ENCODE measurements around the gene OR51G1. TPM values are rescaled to one million over a fixed set of nuclear protein-coding genes. Genes with fewer than 3 reads are reported as not detected.

The OR51G1 gene
- total and polyA plus RNA-seq, 10 of the 15 experiments (the other 5 are each of a cell fraction or from before 2014, with no cell fraction given) = not detected

DNA sequence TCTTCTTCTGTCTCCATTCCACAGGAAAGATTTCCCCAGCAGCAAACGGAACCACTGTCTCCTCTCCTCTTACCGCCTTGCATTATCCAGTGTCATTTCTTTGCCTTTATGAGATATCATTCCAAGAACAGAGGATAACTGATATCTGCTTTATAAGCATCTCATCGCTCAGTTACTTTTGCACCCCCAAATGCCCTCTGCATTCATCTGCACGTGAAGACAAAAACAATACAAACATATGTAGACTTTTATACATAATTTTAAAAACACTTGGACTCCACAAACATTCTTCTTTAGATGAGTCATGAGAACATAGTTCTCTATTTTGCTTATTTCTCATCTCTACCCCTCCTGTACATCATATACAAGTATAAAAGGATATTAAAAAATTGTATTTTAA lies 43.0 kb downstream of the OR51G1 start:
- H3K4me1 ChIP-seq (ENCODE audit: control insufficient read depth, insufficient read depth, low read length) = no peaks in the 10 kb centered on the region
- in situ Hi-C loops (cut with MboI) (no loop called here), intact Hi-C loops (cut with micrococcal nuclease; ENCODE audit: unreplicated experiment) (no loop called here)
- H3K9me3 ChIP-seq (replicated peaks; ENCODE audit: control insufficient read depth, insufficient read depth, low read length) = no peaks in the 10 kb centered on the region
- FAIRE-seq (no peak), DNase-seq (ENCODE audit: low read depth, low spot score) (no peak), ATAC-seq (no peak)
- no peak overlapping the region for H3K4me3 ChIP-seq
- H3K27me3 ChIP-seq (replicated peaks in 1 of 2; ENCODE audit: control insufficient read depth in 2 of 2, insufficient read depth in 2 of 2, low read length in 1 of 2) = no peaks in the 10 kb centered on the region
- no peak overlapping the region for H2AFZ ChIP-seq (ENCODE audit: control insufficient read depth, low read depth, low read length)
- no peaks in the 10 kb centered on the region for H4K20me1 ChIP-seq (ENCODE audit: control insufficient read depth, insufficient read depth)
- H3K79me2 ChIP-seq (ENCODE audit: control insufficient read depth, insufficient read depth, low read length) = no peaks in the 10 kb centered on the region
- BruUV-seq (replicated peaks) = no TSS peak
- RAD21 ChIA-PET (ENCODE audit: unreplicated experiment) = no interaction called here
- H3K36me3 ChIP-seq (ENCODE audit: control insufficient read depth in 2 of 2, insufficient read depth in 2 of 2, low read length in 1 of 2) = no peaks in the 10 kb centered on the region
- POLR2A ChIA-PET = no interaction called here
- no peak overlapping the region for H3K27ac ChIP-seq (ENCODE audit: control insufficient read depth, insufficient read depth)
- no peak overlapping the region for H3K9ac ChIP-seq (ENCODE audit: control insufficient read depth, insufficient read depth, low read length)
- SMC1A ChIA-PET (ENCODE audit: uncharacterized antibody, unreplicated experiment) = no interaction called here
- CTCF ChIA-PET = no interaction called here
- no peak overlapping the region for H3K4me2 ChIP-seq (ENCODE audit: control insufficient read depth, insufficient read depth)
- WGBS (ENCODE audit: insufficient coverage, insufficient replicate concordance, low lambda C conversion rate, missing lambda C conversion rate) = 33% methylated on average over 4 of the region's 4 CpGs
- TF ChIP-seq KDM1A (IDR thresholded peaks at IDR 0.05; ENCODE audit: borderline replicate concordance) = no peak
- TF ChIP-seq EZH2 (IDR thresholded peaks at IDR 0.05; ENCODE audit: borderline replicate concordance, control insufficient read depth, low read depth, low read length) = no peak
- TF ChIP-seq, protein P1, sequence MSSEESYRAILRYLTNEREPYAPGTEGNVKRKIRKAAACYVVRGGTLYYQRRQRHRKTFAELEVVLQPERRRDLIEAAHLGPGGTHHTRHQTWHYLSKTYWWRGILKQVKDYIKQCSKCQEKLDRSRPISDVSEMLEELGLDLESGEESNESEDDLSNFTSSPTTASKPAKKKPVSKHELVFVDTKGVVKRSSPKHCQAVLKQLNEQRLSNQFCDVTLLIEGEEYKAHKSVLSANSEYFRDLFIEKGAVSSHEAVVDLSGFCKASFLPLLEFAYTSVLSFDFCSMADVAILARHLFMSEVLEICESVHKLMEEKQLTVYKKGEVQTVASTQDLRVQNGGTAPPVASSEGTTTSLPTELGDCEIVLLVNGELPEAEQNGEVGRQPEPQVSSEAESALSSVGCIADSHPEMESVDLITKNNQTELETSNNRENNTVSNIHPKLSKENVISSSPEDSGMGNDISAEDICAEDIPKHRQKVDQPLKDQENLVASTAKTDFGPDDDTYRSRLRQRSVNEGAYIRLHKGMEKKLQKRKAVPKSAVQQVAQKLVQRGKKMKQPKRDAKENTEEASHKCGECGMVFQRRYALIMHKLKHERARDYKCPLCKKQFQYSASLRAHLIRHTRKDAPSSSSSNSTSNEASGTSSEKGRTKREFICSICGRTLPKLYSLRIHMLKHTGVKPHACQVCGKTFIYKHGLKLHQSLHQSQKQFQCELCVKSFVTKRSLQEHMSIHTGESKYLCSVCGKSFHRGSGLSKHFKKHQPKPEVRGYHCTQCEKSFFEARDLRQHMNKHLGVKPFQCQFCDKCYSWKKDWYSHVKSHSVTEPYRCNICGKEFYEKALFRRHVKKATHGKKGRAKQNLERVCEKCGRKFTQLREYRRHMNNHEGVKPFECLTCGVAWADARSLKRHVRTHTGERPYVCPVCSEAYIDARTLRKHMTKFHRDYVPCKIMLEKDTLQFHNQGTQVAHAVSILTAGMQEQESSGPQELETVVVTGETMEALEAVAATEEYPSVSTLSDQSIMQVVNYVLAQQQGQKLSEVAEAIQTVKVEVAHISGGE (CRISPR knock-in tag; IDR thresholded peaks at IDR 0.05) = no peak
- no peak for TF ChIP-seq CBX3 (IDR thresholded peaks at IDR 0.05; ENCODE audit: borderline replicate concordance, low read depth)
- TF ChIP-seq SUPT20H (IDR thresholded peaks at IDR 0.05; ENCODE audit: borderline replicate concordance, control insufficient read depth, low read depth, low read length) = no peak
- no peak for TF ChIP-seq CHD2 (IDR thresholded peaks at IDR 0.05; ENCODE audit: borderline replicate concordance, low read depth, low read length)
- TF ChIP-seq SPI1 (IDR thresholded peaks at IDR 0.05; ENCODE audit: borderline replicate concordance, insufficient read depth, low read depth, low read length) = no peak
- no peak for TF ChIP-seq MEF2B (IDR thresholded peaks at IDR 0.05; ENCODE audit: partially characterized antibody, poor library complexity, severe bottlenecking)

Other genes with a start within 250 kb of the OR51G1 start
Only the 7 nearest of the 17 such genes appear.
- gene OR51S1, start 75.1 kb downstream of the OR51G1 start, total RNA-seq (2014; rRNA removed) = not detected in 2 replicates
- gene OR51S1, start 75.1 kb downstream of the OR51G1 start, total RNA-seq (2014; rRNA removed; fragmentation: Illumina TruSeq; extraction: Trizol) = not detected in 2 replicates
- not detected in 2 replicates for gene OR51S1, start 75.1 kb downstream of the OR51G1 start, total RNA-seq (2021)
- gene OR51S1, start 75.1 kb downstream of the OR51G1 start, polyA plus RNA-seq (2011; rRNA removed) = not detected in 2 replicates
- not detected in 2 replicates for gene OR51S1, start 75.1 kb downstream of the OR51G1 start, polyA plus RNA-seq (2014; fragmentation: Illumina TruSeq; extraction: Trizol)
- gene OR51S1, start 75.1 kb downstream of the OR51G1 start, polyA plus RNA-seq (2014; fragmentation: Nextera tagmentation; extraction: Ambion mirVana) = not detected
- gene OR51S1, start 75.1 kb downstream of the OR51G1 start, polyA plus RNA-seq (2014; rRNA removed) = not detected in 2 replicates
- gene OR51S1, start 75.1 kb downstream of the OR51G1 start, polyA plus RNA-seq (2016; fragmentation: Nextera tagmentation; extraction: Ambion mirVana) = not detected
- not detected in 2 replicates for gene OR51T1, start 42.4 kb downstream of the OR51G1 start, total RNA-seq (2014; rRNA removed)
- not detected in 2 replicates for gene OR51T1, start 42.4 kb downstream of the OR51G1 start, total RNA-seq (2014; rRNA removed; fragmentation: Illumina TruSeq; extraction: Trizol)
- not detected in 2 replicates for gene OR51T1, start 42.4 kb downstream of the OR51G1 start, total RNA-seq (2021)
- not detected in 2 replicates for gene OR51T1, start 42.4 kb downstream of the OR51G1 start, polyA plus RNA-seq (2011; rRNA removed)
- not detected in 2 replicates for gene OR51T1, start 42.4 kb downstream of the OR51G1 start, polyA plus RNA-seq (2014; fragmentation: Illumina TruSeq; extraction: Trizol)
- gene OR51T1, start 42.4 kb downstream of the OR51G1 start, polyA plus RNA-seq (2014; fragmentation: Nextera tagmentation; extraction: Ambion mirVana) = not detected
- gene OR51T1, start 42.4 kb downstream of the OR51G1 start, polyA plus RNA-seq (2014; rRNA removed) = not detected in 2 replicates
- gene OR51T1, start 42.4 kb downstream of the OR51G1 start, polyA plus RNA-seq (2016; fragmentation: Nextera tagmentation; extraction: Ambion mirVana) = not detected
- not detected in 2 replicates for gene OR51A7, start 20.6 kb downstream of the OR51G1 start, total RNA-seq (2014; rRNA removed)
- not detected in 2 replicates for gene OR51A7, start 20.6 kb downstream of the OR51G1 start, total RNA-seq (2014; rRNA removed; fragmentation: Illumina TruSeq; extraction: Trizol)
- not detected in 2 replicates for gene OR51A7, start 20.6 kb downstream of the OR51G1 start, total RNA-seq (2021)
- gene OR51A7, start 20.6 kb downstream of the OR51G1 start, polyA plus RNA-seq (2011; rRNA removed) = not detected in 2 replicates
- gene OR51A7, start 20.6 kb downstream of the OR51G1 start, polyA plus RNA-seq (2014; fragmentation: Illumina TruSeq; extraction: Trizol) = not detected in 2 replicates
- not detected for gene OR51A7, start 20.6 kb downstream of the OR51G1 start, polyA plus RNA-seq (2014; fragmentation: Nextera tagmentation; extraction: Ambion mirVana)
- not detected in 2 replicates for gene OR51A7, start 20.6 kb downstream of the OR51G1 start, polyA plus RNA-seq (2014; rRNA removed)
- not detected for gene OR51A7, start 20.6 kb downstream of the OR51G1 start, polyA plus RNA-seq (2016; fragmentation: Nextera tagmentation; extraction: Ambion mirVana)
- gene OR51G2, start 5.0 kb downstream of the OR51G1 start, total RNA-seq (2014; rRNA removed) = not detected in 2 replicates
- not detected in 2 replicates for gene OR51G2, start 5.0 kb downstream of the OR51G1 start, total RNA-seq (2014; rRNA removed; fragmentation: Illumina TruSeq; extraction: Trizol)
- gene OR51G2, start 5.0 kb downstream of the OR51G1 start, total RNA-seq (2021) = not detected in 2 replicates
- not detected in 2 replicates for gene OR51G2, start 5.0 kb downstream of the OR51G1 start, polyA plus RNA-seq (2011; rRNA removed)
- not detected in 2 replicates for gene OR51G2, start 5.0 kb downstream of the OR51G1 start, polyA plus RNA-seq (2014; fragmentation: Illumina TruSeq; extraction: Trizol)
- gene OR51G2, start 5.0 kb downstream of the OR51G1 start, polyA plus RNA-seq (2014; fragmentation: Nextera tagmentation; extraction: Ambion mirVana) = not detected
- gene OR51G2, start 5.0 kb downstream of the OR51G1 start, polyA plus RNA-seq (2014; rRNA removed) = not detected in 2 replicates
- gene OR51G2, start 5.0 kb downstream of the OR51G1 start, polyA plus RNA-seq (2016; fragmentation: Nextera tagmentation; extraction: Ambion mirVana) = not detected
- gene OR51A4, start 23.3 kb upstream of the OR51G1 start, total RNA-seq (2014; rRNA removed) = not detected in 2 replicates
- not detected in 2 replicates for gene OR51A4, start 23.3 kb upstream of the OR51G1 start, total RNA-seq (2014; rRNA removed; fragmentation: Illumina TruSeq; extraction: Trizol)
- gene OR51A4, start 23.3 kb upstream of the OR51G1 start, total RNA-seq (2021) = not detected in 2 replicates
- not detected in 2 replicates for gene OR51A4, start 23.3 kb upstream of the OR51G1 start, polyA plus RNA-seq (2011; rRNA removed)
- gene OR51A4, start 23.3 kb upstream of the OR51G1 start, polyA plus RNA-seq (2014; fragmentation: Illumina TruSeq; extraction: Trizol) = not detected in 2 replicates
- not detected for gene OR51A4, start 23.3 kb upstream of the OR51G1 start, polyA plus RNA-seq (2014; fragmentation: Nextera tagmentation; extraction: Ambion mirVana)
- gene OR51A4, start 23.3 kb upstream of the OR51G1 start, polyA plus RNA-seq (2014; rRNA removed) = not detected in 2 replicates
- gene OR51A4, start 23.3 kb upstream of the OR51G1 start, polyA plus RNA-seq (2016; fragmentation: Nextera tagmentation; extraction: Ambion mirVana) = not detected
- not detected in 2 replicates for gene OR51A2, start 31.4 kb upstream of the OR51G1 start, total RNA-seq (2014; rRNA removed)
- not detected in 2 replicates for gene OR51A2, start 31.4 kb upstream of the OR51G1 start, total RNA-seq (2014; rRNA removed; fragmentation: Illumina TruSeq; extraction: Trizol)
- not detected in 2 replicates for gene OR51A2, start 31.4 kb upstream of the OR51G1 start, total RNA-seq (2021)
- not detected in 2 replicates for gene OR51A2, start 31.4 kb upstream of the OR51G1 start, polyA plus RNA-seq (2011; rRNA removed)
- gene OR51A2, start 31.4 kb upstream of the OR51G1 start, polyA plus RNA-seq (2014; fragmentation: Illumina TruSeq; extraction: Trizol) = not detected in 2 replicates
- not detected for gene OR51A2, start 31.4 kb upstream of the OR51G1 start, polyA plus RNA-seq (2014; fragmentation: Nextera tagmentation; extraction: Ambion mirVana)
- not detected in 2 replicates for gene OR51A2, start 31.4 kb upstream of the OR51G1 start, polyA plus RNA-seq (2014; rRNA removed)
- not detected for gene OR51A2, start 31.4 kb upstream of the OR51G1 start, polyA plus RNA-seq (2016; fragmentation: Nextera tagmentation; extraction: Ambion mirVana)
- not detected in 2 replicates for gene OR51L1, start 70.5 kb upstream of the OR51G1 start, total RNA-seq (2014; rRNA removed)
- gene OR51L1, start 70.5 kb upstream of the OR51G1 start, total RNA-seq (2014; rRNA removed; fragmentation: Illumina TruSeq; extraction: Trizol) = not detected in 2 replicates
- gene OR51L1, start 70.5 kb upstream of the OR51G1 start, total RNA-seq (2021) = not detected in 2 replicates
- not detected in 2 replicates for gene OR51L1, start 70.5 kb upstream of the OR51G1 start, polyA plus RNA-seq (2011; rRNA removed)
- gene OR51L1, start 70.5 kb upstream of the OR51G1 start, polyA plus RNA-seq (2014; fragmentation: Illumina TruSeq; extraction: Trizol) = not detected in 2 replicates
- not detected for gene OR51L1, start 70.5 kb upstream of the OR51G1 start, polyA plus RNA-seq (2014; fragmentation: Nextera tagmentation; extraction: Ambion mirVana)
- 0.11 TPM in 1 of 2 replicates, not detected in the other for gene OR51L1, start 70.5 kb upstream of the OR51G1 start, polyA plus RNA-seq (2014; rRNA removed)
- gene OR51L1, start 70.5 kb upstream of the OR51G1 start, polyA plus RNA-seq (2016; fragmentation: Nextera tagmentation; extraction: Ambion mirVana) = not detected

Data from GM12878 (cell line).